ENCODE data around the gene PRKG1.
"Not testable (repeated sequence)": the region's sequence is repeated elsewhere in the genome, so short reads cannot be mapped to it uniquely, and the experiment has no call there.

The PRKG1 gene

GRCh38 chr10:51397244-51397643, 323.0 kb downstream of the PRKG1 start:
- no peak for DNase-seq

- DNase-seq: no peak
Measured at GRCh38 chr10:51397695-51398094, 323.4 kb downstream of the PRKG1 start.

GRCh38 chr10:51399840-51400239, 325.6 kb downstream of the PRKG1 start:
- no peak for DNase-seq

- DNase-seq: no peak
Measured at GRCh38 chr10:51400392-51401096, 326.3 kb downstream of the PRKG1 start.

GRCh38 chr10:51403521-51403920, 329.2 kb downstream of the PRKG1 start:
- DNase-seq: no peak

- no peak for DNase-seq
Measured at GRCh38 chr10:51405580-51406351, 331.5 kb downstream of the PRKG1 start.

- no peak for DNase-seq
Measured at GRCh38 chr10:51406581-51406980, 332.3 kb downstream of the PRKG1 start.

GRCh38 chr10:51416494-51416893, 342.2 kb downstream of the PRKG1 start:
- no peak for DNase-seq

GRCh38 chr10:51419196-51420093, 345.2 kb downstream of the PRKG1 start:
- DNase-seq: no peak

- DNase-seq: no peak
Measured at GRCh38 chr10:51421853-51422252, 347.6 kb downstream of the PRKG1 start.

- no peak for DNase-seq
Measured at GRCh38 chr10:51422311-51423120, 348.2 kb downstream of the PRKG1 start.

GRCh38 chr10:51423121-51423452, 348.8 kb downstream of the PRKG1 start:
- no peak for DNase-seq

- no peak for DNase-seq
Measured at GRCh38 chr10:51425431-51425830, 351.1 kb downstream of the PRKG1 start.

GRCh38 chr10:51427758-51428157, 353.5 kb downstream of the PRKG1 start:
- DNase-seq: no peak

- DNase-seq: no peak
Measured at GRCh38 chr10:51430506-51430905, 356.2 kb downstream of the PRKG1 start.

GRCh38 chr10:51433949-51434475, 359.7 kb downstream of the PRKG1 start:
- DNase-seq: no peak

- DNase-seq: no peak
Measured at GRCh38 chr10:51436805-51437204, 362.5 kb downstream of the PRKG1 start.

- DNase-seq: no peak
Measured at GRCh38 chr10:51439645-51440044, 365.4 kb downstream of the PRKG1 start.

- DNase-seq: no peak
Measured at GRCh38 chr10:51445588-51445987, 371.3 kb downstream of the PRKG1 start.

GRCh38 chr10:51447119-51447518, 372.8 kb downstream of the PRKG1 start:
- no peak for DNase-seq

GRCh38 chr10:51455762-51456161, 381.5 kb downstream of the PRKG1 start:
- not testable (repeated sequence) for DNase-seq

GRCh38 chr10:51459476-51459875, 385.2 kb downstream of the PRKG1 start:
- no peak for DNase-seq

All from activated naive CD4-positive, alpha-beta T cell (primary cell).